Ishikawa (cell line): Measurements from ENCODE around the gene HS6ST2.

Experiments
- CEBPB ChIP-seq: IDR thresholded peaks from 2 replicates; pipeline ENCODE4 v1.6.1; 2012
- CREB1 ChIP-seq: IDR thresholded peaks from 2 replicates; pipeline ENCODE4 v1.6.1; 2012; ENCODE audit warnings: low read depth
- EGR1 ChIP-seq: IDR thresholded peaks from 2 replicates; pipeline ENCODE4 v1.6.1; 2012
- EP300 ChIP-seq: IDR thresholded peaks from 2 replicates; pipeline ENCODE4 v1.6.1; 2012; ENCODE audit warnings: borderline replicate concordance
- FOXM1 ChIP-seq: IDR thresholded peaks from 2 replicates; pipeline ENCODE4 v1.6.1; 2012; ENCODE audit warnings: low read depth, borderline replicate concordance
- MAX ChIP-seq: IDR thresholded peaks from 2 replicates; pipeline ENCODE4 v1.6.1; 2012
- RAD21 ChIP-seq: IDR thresholded peaks from 2 replicates; pipeline ENCODE4 v1.6.1; 2012; ENCODE audit warnings: low read depth
- REST ChIP-seq: IDR thresholded peaks from 2 replicates; pipeline ENCODE4 v1.6.1; 2012; ENCODE audit warnings: low read depth, mild to moderate bottlenecking
- TAF1 ChIP-seq: IDR thresholded peaks from 2 replicates; pipeline ENCODE4 v1.6.1; 2012; ENCODE audit warnings: low read depth, mild to moderate bottlenecking
- TEAD4 ChIP-seq: IDR thresholded peaks from 2 replicates; pipeline ENCODE4 v1.6.1; 2012
- USF1 ChIP-seq: IDR thresholded peaks from 2 replicates; pipeline ENCODE4 v1.6.1; 2012
- YY1 ChIP-seq: IDR thresholded peaks from 2 replicates; pipeline ENCODE4 v1.6.1; 2012; ENCODE audit warnings: low read depth
- ZBTB7A ChIP-seq: IDR thresholded peaks from 2 replicates; pipeline ENCODE4 v1.6.1; 2012; ENCODE audit warnings: low read depth

GRCh38 chrX:132623300-132623699, 335.1 kb downstream of the HS6ST2 start:
- TF ChIP-seq YY1: no peak
- TF ChIP-seq CREB1: no peak
- TF ChIP-seq EGR1: no peak
- TF ChIP-seq RAD21: no peak
- no peak for TF ChIP-seq REST
- no peak for TF ChIP-seq TEAD4
- no peak for TF ChIP-seq EP300
- no peak for TF ChIP-seq TAF1
- no peak for TF ChIP-seq USF1
- no peak for TF ChIP-seq MAX
- no peak for TF ChIP-seq FOXM1
- TF ChIP-seq CEBPB: no peak
- TF ChIP-seq ZBTB7A: no peak
